A549 (cell line): ENCODE measurements around the gene GREB1. TPM values are rescaled to one million over a fixed set of nuclear protein-coding genes. Genes with fewer than 3 reads are reported as not detected.

Source experiments
- ATAC-seq, 2 experiments: fragments of 200-7000 bp in 1 of 2; fragments of >200 bp in 1 of 2; cut with Nextera tagmentation in 1 of 2; cut with Tn5 transposase in 1 of 2; 3 replicates each; pipeline versions ENCODE4 v1.8.0 to v1.9.1; 2018 to 2020; ENCODE audit warnings: mild to moderate bottlenecking in 1 of 2, moderate library complexity in 1 of 2
- CTCF ChIA-PET: fragments of 300-600 bp; sonication (Branson Sonifier 250); formaldehyde crosslinking; extraction: SDS; loops from one replicate; lab custom pipeline; 2021; ENCODE audit warnings: antibody characterized with exemption, inconsistent platforms; lab: Yijun Ruan, JAX
- POLR2A ChIA-PET: fragments of 350-600 bp; formaldehyde crosslinking; extraction: SDS; loops from one replicate; lab custom pipeline; 2021; ENCODE audit warnings: antibody characterized with exemption, inconsistent platforms; lab: Yijun Ruan, JAX
- DNase-seq, 2 experiments: peaks; one replicate each; pipeline versions ENCODE4 v3.0.0 to v3.0.0-alpha.2; 2011 to 2016; ENCODE audit warnings: low read depth in 1 of 2, low spot score in 1 of 2
- FAIRE-seq: peaks from 2 replicates; lab custom pipeline; 2011; peaks lifted over from hg19 to GRCh38; lab: Jason Lieb, UNC
- H3K27ac ChIP-seq, 2 experiments: fragments of >200 bp; sonication (Bioruptor Twin); formaldehyde crosslinking; 3 replicates each; pipeline ENCODE4 v1.5.1; 2016 to 2017
- H3K4me1 ChIP-seq: fragments of >200 bp; sonication (Bioruptor Twin); formaldehyde crosslinking; 3 replicates; pipeline ENCODE4 v1.6.1; 2016
- H3K4me2 ChIP-seq: fragments of >200 bp; sonication (Bioruptor Twin); formaldehyde crosslinking; 3 replicates; pipeline ENCODE4 v1.6.1; 2016
- H3K4me3 ChIP-seq: fragments of >200 bp; sonication (Bioruptor Twin); formaldehyde crosslinking; 3 replicates; pipeline ENCODE4 v1.5.1; 2016
- H3K9me3 ChIP-seq: fragments of >200 bp; sonication (Bioruptor Twin); formaldehyde crosslinking; 3 replicates; pipeline ENCODE4 v1.6.1; 2016
- CHD2 ChIP-seq: fragments of 150-350 bp; IDR thresholded peaks from 2 replicates; pipeline ENCODE4 v1.6.1; 2014; ENCODE audit warnings: low read length; ENCODE audit not compliant: partially characterized antibody
- CTCF ChIP-seq: fragments of >200 bp; sonication (Bioruptor Twin); formaldehyde crosslinking; IDR thresholded peaks from 3 replicates; pipeline ENCODE4 v1.5.1; 2016
- EHMT2 ChIP-seq: fragments of 200-600 bp; sonication (generic); IDR thresholded peaks from 2 replicates; pipeline ENCODE4 v1.6.1; 2016; ENCODE audit warnings: antibody characterized with exemption, low read depth, mild to moderate bottlenecking, moderate library complexity
- ESRRA ChIP-seq: fragments of 150-350 bp; IDR thresholded peaks from 2 replicates; pipeline ENCODE4 v1.6.1; 2014; ENCODE audit warnings: mild to moderate bottlenecking, low read length, borderline replicate concordance
- GATA3 ChIP-seq: IDR thresholded peaks from 2 replicates; pipeline ENCODE4 v1.6.1; 2012; ENCODE audit warnings: borderline replicate concordance
- HDAC2 ChIP-seq: fragments of 200-600 bp; sonication (generic); IDR thresholded peaks from 2 replicates; pipeline ENCODE4 v1.6.1; 2016
- HOXA7 ChIP-seq: fragments of 250-450 bp; sonication (Bioruptor Pico); IDR thresholded peaks from 2 replicates; pipeline ENCODE4 v1.5.0; 2020; ENCODE audit warnings: mild to moderate bottlenecking, moderate library complexity
- JUN ChIP-seq, 2 experiments: fragments of >200 bp; sonication (Bioruptor Twin); formaldehyde crosslinking; IDR thresholded peaks; 2 replicates in 1 of 2; 3 replicates in 1 of 2; pipeline ENCODE4 v1.6.1; 2016 to 2017
- JUNB ChIP-seq: fragments of >200 bp; sonication (Bioruptor Twin); formaldehyde crosslinking; IDR thresholded peaks from 2 replicates; pipeline ENCODE4 v1.6.1; 2016
- MYC ChIP-seq: IDR thresholded peaks from 2 replicates; pipeline ENCODE4 v1.6.1; 2012; ENCODE audit warnings: mild to moderate bottlenecking, inconsistent platforms, low read length, improper control_type of control experiment, borderline replicate concordance
- REST ChIP-seq: fragments of 200-600 bp; sonication (generic); IDR thresholded peaks from 2 replicates; pipeline ENCODE4 v1.6.1; 2016; ENCODE audit warnings: antibody characterized with exemption, mild to moderate bottlenecking, moderate library complexity
- RNF2 ChIP-seq: fragments of 200-600 bp; sonication (generic); IDR thresholded peaks from 2 replicates; pipeline ENCODE4 v1.6.1; 2016; ENCODE audit warnings: low read depth, mild to moderate bottlenecking, antibody characterized with exemption, moderate library complexity, borderline replicate concordance
- USF2 ChIP-seq: fragments of 450-650 bp; IDR thresholded peaks from 2 replicates; pipeline ENCODE4 v1.6.1; 2014; ENCODE audit warnings: antibody characterized with exemption
- ZFP36 ChIP-seq: fragments of 450-650 bp; IDR thresholded peaks from 2 replicates; pipeline ENCODE4 v1.6.1; 2014; ENCODE audit warnings: borderline replicate concordance; ENCODE audit not compliant: partially characterized antibody
- ZSCAN20 ChIP-seq: fragments of 250-450 bp; sonication (Bioruptor Pico); IDR thresholded peaks from 2 replicates; pipeline ENCODE4 v1.8.0; 2022; ENCODE audit warnings: mild to moderate bottlenecking, moderate library complexity
- WGBS: methylation state at CpG from one replicate; pipeline ENCODE4 v1.1.6; 2017; ENCODE audit errors: missing lambda C conversion rate; 5-methylcytosine and 5-hydroxymethylcytosine counted together
- polyA plus RNA-seq, 4 experiments: library from polyadenylated mRNA; depleted of rRNA in 3 of 4; stranded (reverse); fragments of >200 nt; fragmentation: RNase III in 1 of 4; extraction: RNeasy Plus Mini Kit Qiagen cat#74134 plus additional on column Dnase treatment in 1 of 4; gene quantifications; 2 replicates in 3 of 4; 3 replicates in 1 of 4; pipeline ENCODE4 v1.2.3, GENCODE V29; 2011 to 2017

The GREB1 gene
- polyA plus RNA-seq, 2 of the 4 experiments (the other 2 are of a cell fraction), result 1.1 to 1.3 TPM

GRCh38 chr2:11579867-11580659 is 46.2 kb downstream of the GREB1 start (continued):
- TF ChIP-seq CTCF, result no peak

GRCh38 chr2:11580697-11581096 is 46.9 kb downstream of the GREB1 start:
- ATAC-seq, result no peak
- FAIRE-seq, result no peak
- Histone ChIP-seq H3K4me2 (no peak overlapping the region), H3K9me3 (no peaks in the 10 kb centered on the region), H3K4me3 (no peak overlapping the region), H3K27ac (no peak overlapping the region), H3K4me1 (peaks cover 21% of the 10 kb centered on the region)
- DNase-seq, result no peak
- ChIA-PET POLR2A (no interaction called here), CTCF (interaction anchor here (1.0 to 12.9 kb wide), 13 partner anchors 14 to 509 kb away, joined by 3 to 350 read pairs (median 25); a partner anchor contains a TSS)
- 86% methylated on average over 11 of the region's 12 CpGs for WGBS
- TF ChIP-seq USF2 (no peak), EHMT2 (no peak), REST (no peak), ZSCAN20 (CRISPR knock-in tag) (no peak), CHD2 (no peak), JUN (IDR thresholded peaks at IDR 0.05) (no peak), RNF2 (no peak), JUNB (no peak), ESRRA (no peak), HDAC2 (no peak), HOXA7 (CRISPR knock-in tag) (no peak), MYC (no peak), GATA3 (no peak)

- Histone ChIP-seq H3K9me3 (no peaks in the 10 kb centered on the region), H3K27ac (no peak overlapping the region), H3K4me2 (no peak overlapping the region), H3K4me1 (peaks cover 21% of the 10 kb centered on the region), H3K4me3 (no peak overlapping the region)
- 83% methylated on average over 9 of the region's 9 CpGs for WGBS
- ATAC-seq (no peak), DNase-seq (no peak)
- CTCF ChIA-PET, result interaction anchor here (1.0 to 12.9 kb wide), 23 partner anchors 12 to 750 kb away, joined by 3 to 350 read pairs (median 19); partner anchors contain the start of gene E2F6
- no peak for TF ChIP-seq ESRRA
- peak; percentile 44 for TF ChIP-seq ZFP36
- TF ChIP-seq, all 56 proteins: peak for 1
- no peak for FAIRE-seq
- POLR2A ChIA-PET, result no interaction called here
Observed at GRCh38 chr2:11581124-11581796, 47.4 kb downstream of the GREB1 start.
